HG03457 (cell line): ENCODE measurements around the gene GMDS.

ENCODE experiments used
- ATAC-seq: cut with Tn5 transposase; IDR thresholded peaks from one replicate; pipeline ENCODE4 v1.9.1; 2021; ENCODE audit warnings: moderate number of reproducible peaks; ENCODE audit not compliant: unreplicated experiment

The GMDS gene

DNA sequence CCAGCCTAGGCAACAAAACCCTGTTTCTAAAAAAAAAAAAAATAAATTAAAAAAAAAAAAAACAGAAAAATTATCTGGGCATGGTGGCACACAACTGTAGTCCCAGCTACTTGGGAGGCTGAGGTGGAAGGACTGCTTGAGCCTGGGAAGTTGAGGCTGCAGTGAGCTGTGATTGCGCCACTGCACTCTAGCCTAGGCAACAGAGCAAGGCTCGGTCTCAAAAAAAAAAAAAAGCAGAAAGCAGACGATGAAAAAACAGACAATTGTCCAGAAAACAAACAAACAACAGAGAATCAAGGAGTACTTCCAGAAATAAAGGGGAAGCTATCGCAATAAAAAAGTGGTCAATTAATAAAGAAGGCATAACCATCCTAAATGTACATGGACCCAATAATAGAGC lies 229.4 kb downstream of the GMDS start:
- ATAC-seq, result no peak

DNA sequence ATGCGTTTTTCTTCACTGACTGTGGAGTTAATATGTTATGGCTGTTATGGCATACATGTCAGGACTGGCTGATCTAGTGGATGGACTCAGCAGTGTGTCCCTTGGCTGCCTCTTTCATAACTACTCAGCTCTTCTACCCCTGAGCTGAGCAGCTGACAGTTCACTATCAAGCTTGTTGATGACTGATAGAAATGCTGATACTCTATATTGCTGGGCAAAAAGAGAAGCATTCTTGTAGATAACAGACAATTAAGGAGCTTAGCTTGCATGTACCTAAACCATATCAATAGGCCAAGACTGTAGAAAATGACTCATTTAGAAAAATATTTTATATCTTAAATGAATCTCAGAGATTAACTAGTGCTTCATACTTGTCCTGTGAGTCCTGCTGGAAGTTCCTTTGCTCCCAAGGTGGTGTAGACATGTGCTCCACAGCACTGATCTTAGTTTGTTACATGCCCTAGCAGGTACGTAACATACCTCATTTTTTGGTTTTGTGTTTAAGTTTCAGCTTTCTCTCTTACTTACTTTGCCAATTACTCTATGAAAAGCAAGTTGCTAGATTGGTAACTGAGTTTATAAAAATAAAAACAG lies 236.9 kb downstream of the GMDS start:
- no peak for ATAC-seq

DNA sequence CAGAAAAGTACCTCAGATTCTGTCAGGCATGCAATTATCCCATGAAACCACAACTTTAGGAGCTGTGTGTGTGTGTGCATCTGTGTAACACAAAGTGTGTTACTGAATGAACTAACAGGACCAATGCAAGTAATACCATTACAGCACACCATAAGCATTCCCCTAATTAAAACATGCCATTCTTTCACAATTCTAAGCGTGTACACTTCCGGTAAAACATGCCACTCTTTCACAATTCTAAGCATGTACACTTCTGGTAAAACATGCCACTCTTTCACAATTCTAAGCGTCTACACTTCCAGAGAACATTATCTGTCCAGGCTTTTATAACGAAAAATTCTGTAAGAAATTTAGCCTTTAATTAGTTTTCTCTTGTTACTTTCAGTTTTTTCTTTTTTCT lies 238.2 kb downstream of the GMDS start:
- no peak for ATAC-seq

DNA sequence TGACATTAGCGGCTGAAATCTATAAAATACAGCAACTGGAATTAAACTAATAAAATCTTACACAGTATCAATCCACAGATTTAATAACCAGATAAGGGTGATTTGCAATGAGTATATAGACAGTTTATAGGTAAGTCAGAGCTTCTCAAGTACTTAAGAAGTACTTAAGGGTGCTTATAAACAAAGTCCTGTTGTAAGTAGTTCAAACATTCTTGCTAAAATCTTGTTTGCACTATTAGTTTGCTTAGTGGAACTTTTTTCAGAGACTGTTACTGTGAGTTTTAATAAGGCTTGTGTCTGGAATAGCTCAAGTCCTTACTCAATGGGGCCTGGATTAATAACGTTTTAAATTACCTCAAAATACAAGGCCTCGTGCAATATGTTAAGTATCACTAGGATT lies 240.5 kb downstream of the GMDS start:
- no peak for ATAC-seq

DNA sequence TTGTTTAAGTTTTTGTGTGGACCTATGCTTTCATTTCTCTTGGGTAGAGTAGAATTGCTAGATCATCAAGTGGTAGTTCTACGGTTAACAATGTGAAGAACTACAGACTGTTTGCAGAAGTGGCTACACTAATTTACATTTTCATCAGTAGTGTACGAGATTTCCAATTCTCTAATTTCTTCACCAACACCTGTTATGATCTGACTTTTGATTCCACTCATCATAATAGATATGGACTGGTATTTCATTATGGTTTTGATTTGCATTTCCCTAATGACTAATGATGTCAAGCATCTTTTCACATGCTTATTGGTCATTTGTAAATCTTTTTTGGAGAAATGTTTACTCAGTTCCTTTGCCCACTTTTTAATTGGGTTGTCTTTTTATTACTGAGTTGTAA lies 244.4 kb downstream of the GMDS start:
- ATAC-seq, result no peak

DNA sequence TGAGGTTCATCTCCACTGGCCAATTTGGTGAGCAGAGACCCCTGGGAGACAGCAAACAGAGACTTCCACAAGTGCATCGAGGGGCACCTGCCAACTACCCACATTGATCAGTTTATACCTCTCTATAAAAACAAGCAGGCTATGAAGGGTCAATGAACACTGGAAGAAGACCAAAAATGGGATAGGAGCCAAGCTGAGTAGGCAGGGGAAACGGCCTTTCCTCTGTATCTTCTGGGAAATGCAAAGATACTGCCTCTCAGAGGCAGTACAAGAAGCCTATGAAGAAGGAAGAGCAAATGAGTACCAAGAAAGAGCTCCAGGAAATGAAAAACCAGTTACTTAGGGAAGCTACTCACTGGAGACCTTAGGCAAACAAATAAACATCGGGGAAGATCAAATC lies 247.7 kb downstream of the GMDS start:
- no peak for ATAC-seq

DNA sequence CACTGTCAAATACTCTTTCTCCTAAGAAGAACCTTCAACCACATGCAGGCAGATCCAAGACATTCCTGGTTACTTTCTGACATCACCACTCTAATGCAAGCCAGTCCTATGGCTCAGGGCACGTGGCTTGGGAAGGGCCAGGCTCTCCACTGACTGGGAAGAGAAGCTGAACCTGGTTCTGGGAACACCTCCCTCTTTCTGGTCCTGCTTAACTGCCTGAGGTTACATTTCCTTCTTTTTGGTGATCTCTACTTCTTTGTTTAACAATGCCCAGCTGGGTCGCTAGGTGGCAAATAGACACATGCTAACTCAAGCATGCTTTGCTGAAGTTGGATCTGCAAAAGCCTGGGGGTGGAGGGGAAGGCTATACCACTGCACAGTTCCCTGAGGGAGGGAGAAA lies 249.8 kb downstream of the GMDS start:
- ATAC-seq, result no peak

DNA sequence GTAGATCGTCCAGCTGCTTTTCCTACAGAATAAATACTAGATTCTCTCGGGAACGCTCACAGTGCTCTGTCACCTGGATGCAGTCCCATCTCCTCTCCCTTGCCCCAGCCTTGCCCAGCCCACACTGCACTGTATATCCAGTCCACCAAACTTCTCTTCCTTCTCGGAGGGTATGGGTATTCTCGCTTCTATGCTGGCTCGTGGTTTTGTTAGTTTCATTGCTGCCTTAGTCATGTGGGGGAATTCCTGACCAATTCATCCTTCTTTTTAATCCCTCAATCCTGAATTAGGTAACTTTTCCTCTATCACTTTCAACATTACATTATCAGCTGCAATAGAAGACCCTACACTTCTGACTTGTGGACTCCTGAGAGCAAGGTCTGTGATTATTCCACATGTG lies 252.4 kb downstream of the GMDS start:
- no peak for ATAC-seq

DNA sequence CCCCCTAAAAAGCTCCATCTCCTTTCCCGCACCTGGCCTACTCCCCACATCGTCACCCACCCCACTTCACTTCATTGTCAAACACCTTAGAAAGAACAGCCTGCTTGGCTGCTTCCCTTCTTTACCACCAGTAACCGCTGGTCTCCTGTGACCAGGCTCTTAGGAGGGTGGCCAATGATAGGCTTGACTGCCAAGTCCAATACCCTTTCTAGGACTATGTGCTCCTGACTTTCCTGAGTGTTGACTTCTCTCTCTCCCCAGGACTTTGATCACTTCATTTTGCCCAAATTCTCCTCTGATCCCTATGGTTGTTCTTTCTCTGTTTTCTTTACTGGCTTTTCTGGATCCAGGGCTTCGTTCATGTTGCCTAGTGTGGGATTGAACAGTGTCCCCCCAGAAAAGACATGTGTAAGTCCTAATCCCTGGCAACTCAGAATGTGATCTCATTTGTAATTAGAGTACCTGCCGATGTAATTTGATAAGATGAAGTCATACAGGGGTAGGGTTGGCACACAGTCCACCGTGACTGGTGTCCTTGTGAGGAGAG lies 254.0 kb downstream of the GMDS start:
- no peak for ATAC-seq

DNA sequence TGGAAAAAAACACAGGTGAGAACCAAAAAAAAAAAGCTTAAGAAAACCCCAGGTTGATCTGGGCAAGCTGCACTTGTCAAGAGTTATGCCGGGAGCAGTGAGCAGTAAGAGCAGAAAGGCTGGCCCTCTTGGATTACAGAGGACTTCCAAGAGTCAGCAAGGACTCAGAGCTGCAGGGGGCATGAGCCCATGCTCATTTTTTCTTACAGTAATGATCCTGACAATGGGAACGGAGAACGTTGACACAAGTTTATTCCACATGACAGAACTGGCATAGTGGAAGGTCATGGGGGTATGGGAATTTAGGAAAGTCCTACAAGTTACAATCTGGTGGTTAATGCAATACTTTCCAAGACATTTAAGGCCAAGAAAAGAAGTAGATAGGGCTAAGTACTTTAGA lies 256.6 kb downstream of the GMDS start:
- no peak for ATAC-seq

DNA sequence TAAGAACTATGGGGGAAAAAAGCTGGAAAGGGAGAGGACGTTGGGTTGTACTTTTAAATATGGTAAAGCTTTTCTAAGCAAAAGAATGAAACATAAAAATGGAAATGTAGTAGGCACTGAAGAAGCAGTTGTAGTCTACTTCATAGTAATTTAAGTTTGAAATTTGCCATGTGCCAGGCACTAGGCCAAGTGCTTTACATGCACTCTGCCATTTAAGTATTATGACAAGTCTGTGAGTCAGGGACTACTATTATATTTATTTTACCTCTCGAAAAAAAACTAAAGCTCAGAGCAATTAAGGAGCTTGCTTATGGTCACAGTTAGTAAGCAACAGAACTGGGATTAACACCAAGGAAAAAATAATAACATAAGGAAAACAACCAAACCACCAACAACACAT lies 257.8 kb downstream of the GMDS start:
- ATAC-seq, result no peak

DNA sequence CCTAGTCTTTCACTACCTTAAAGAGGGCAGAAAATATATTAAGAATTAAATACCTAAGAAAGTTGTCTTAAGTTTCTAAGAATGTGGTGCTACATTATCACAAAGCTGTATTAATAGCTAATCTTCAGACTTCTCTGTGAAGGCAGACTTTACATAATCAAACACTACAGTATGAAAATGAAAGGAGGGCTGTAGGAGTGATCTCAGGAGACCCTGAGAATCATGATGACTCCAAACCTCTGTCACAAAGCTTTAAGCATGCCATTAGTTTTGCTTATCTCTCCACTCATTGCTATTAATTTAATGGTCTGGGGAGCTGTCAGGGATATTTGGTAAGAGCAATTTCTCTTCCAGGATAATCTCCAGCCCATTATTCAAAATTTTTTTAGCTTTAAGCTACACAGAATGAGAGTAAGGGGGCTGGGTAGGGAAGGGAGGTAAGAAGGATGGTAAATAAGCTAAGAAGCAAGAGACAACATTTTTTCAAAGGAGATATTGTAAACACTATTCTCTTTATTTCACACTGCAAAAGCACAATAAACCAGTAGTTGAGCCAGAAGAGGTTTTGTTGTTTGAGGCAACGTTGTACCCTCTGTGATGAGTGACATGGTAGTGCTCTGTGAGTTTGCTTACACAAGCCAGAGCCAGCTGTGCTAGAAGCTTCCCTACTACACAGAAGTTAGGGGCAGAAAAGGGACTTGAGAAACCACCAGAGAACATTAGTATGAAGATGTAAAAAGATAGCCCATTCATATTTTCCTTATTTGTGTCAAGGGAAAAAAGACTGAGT lies 258.8 kb downstream of the GMDS start:
- ATAC-seq, result no peak

DNA sequence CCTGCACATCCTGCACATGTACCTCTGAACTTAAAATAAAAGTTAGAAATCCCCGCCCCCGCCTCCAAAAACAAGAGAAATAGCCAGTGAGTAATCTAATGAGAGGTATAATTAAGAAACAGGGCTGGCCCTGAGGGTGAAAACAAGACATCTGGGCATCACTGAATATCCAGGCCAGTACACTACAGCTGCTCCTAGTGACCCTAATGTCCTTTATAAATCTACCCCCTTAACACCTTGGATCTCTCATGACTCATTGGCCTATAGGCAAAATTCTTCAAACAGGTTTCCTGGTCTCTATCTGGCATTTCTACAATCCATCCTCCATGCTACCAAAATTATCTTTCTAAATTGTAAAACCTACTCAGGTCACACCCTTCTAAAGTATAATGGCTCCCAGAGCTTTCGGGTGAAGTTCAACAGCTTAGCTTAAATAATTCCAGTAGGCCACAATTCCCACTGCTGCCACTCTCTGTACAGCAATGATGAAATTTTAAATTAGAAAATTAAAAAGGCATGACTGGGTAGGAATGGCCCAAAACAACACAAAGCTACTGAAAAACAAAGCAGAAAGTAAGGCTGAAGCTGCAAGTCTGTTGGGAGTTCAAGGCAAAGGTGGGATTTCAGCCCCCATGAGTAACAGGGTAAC lies 260.9 kb downstream of the GMDS start:
- ATAC-seq, result no peak

DNA sequence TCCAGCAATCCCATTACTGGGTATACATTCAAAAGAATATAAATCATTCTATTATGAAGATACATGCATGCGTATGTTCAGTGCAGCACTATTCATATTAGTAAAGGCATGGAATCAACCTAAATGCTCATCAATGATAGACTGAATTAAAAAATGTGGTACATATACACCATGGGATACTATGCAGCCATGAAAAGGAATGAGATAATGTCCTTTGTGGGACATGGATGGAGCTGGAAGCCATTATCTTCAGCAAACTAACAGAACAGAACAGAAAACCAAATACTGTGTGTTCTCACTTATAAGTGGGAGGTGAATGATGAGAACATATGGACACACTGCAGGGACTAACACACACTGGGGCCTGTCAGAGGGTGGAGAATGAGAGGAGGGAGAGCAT lies 261.6 kb downstream of the GMDS start:
- ATAC-seq, result no peak

DNA sequence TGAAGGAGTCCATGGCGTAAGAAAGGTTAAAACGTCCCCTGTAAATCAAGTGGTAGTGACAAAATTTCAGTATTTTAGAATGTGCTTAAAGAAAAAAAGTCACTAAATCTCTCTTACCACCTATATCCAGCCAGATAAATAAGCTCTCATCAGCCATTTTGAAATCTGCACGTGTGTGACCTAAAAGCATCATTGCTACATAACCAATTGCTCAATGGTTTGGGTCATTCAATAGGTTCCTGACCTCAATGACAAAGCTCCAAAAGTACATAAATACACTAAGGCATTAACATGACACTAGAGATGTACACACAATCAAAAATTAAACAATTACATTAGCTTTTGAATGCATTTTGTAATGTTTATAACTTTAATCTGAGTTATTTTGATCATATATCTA lies 272.4 kb downstream of the GMDS start:
- ATAC-seq, result no peak

DNA sequence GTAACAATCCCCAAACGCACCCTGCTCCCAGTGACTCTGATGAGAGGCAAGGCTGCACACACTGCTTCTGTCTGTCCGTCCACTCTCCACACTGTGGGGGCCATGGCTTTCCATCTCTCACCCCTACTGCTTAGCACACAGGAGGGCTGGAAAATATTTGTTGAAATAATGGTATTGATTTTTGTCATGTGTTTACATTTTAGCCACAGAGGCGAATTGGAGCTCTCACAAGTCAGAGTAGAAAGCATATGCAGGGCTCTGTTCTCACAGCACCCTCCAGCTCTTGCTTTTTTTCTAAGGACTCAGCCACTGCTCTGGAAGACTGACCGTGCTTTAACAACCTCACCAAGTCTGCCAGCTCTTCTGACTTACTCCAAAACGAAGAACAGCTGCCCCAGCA lies 273.8 kb downstream of the GMDS start:
- no peak for ATAC-seq

DNA sequence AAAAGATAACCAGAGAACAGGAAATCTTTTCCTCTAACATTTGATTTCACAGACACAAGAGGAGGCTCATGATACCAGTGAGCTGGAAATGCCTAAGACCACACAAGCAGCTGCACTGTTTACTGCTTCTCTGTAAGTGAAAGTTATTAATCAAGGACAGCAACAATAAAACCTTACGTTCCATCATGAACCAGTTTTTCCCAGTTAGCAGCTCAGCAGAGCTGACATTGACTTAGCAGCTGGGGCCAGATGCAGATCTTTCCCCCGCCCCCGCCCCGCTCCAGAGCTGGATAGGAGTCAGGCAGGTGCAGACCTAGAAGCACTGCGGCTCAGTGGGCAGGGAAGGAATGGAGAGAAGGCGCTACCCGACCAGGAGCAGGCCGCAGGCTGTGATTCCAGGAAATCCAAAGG lies 275.2 kb downstream of the GMDS start:
- ATAC-seq, result no peak

DNA sequence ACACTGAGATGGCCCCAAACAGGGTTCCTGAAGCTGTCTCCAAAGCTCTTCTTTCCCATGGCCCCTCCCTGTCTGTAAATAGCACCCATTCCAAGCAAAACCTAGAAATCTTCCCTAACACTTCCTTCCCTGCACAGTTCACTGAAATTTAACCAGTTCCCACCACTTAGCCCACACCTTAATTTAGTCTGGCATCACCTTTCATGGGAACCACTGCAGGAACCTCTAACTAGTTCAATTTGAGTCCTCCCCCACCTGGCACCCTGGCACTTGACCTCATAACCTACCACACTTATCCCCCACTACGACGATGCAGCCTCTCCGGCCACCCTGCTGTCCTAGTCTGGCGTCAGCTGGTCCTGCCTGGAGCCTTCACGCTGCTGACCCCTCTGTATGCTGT lies 278.7 kb downstream of the GMDS start:
- no peak for ATAC-seq

DNA sequence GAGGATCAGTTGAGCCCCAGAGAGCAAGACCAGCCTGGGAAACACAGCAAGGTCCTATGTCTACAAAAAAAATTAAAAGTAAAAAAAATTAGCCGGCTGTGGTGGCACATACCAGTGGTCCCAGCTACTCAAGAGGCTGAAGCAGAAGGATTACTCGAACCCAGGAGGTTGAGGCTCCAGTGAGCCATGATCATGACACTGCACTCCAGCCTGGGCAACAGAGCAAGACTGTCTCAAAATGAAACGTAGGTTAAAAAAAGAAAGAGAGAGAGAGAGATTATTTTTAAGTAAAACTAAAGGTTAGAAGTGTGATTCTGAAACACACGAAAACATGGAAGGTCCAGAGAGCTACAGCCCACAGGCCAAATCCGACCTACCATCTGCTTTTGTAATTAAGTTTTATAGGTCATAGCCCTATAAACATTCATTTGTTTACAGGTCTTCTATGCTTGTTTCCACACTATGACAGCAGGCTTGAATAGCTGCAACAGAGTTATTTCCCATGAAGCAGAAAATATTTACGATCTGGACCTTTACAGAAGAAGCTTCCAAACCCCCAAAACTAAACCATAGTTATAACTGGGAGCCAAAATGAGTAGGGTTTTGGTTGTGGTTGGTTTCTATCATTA lies 279.7 kb downstream of the GMDS start:
- no peak for ATAC-seq

DNA sequence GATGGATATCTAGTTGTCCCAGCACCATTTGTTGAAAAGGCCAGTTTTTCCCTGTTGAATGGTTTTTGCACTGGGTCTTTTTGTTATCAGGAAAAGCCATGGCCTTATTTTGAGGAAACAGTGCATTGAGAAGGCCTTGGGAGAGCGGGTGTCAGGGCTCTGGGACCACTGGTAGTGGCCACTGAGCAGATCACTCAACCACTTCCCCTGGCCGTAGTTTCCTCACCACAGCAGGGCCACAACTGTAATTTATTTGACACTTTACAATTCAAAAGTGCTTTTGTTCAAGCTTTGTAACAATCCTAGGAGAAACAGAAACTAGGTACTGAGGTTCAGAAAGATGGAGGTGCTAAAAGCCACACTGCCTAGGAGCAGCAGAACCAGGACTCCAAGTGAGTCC lies 281.8 kb downstream of the GMDS start:
- ATAC-seq, result no peak

DNA sequence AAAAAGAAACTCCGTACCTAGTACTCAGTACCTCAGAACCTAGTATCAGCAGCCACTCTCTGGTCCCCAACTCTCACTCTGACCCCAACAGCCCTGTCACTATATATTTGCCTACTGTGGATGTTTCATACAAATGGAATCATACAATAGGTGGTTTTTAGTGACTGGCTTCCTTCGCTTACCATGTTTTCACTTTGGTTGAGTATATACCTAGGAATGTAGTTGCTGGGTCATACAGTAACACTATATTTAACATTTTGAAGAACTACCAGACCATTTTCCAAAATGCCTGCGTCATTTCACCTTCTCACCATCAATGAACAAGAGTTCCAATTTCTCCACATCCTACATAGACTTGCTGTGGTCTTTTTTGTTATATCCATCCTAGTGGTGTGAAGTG lies 283.2 kb downstream of the GMDS start:
- ATAC-seq, result no peak
